ENCODE measurements around the gene IVL.

IVL gene

GRCh38 chr1:152888126-152888525, 20.2 kb upstream of the IVL start:
- DNase-seq, result no peak

- no peak for DNase-seq
Observed at GRCh38 chr1:152899027-152899426, 9.3 kb upstream of the IVL start.

DNA sequence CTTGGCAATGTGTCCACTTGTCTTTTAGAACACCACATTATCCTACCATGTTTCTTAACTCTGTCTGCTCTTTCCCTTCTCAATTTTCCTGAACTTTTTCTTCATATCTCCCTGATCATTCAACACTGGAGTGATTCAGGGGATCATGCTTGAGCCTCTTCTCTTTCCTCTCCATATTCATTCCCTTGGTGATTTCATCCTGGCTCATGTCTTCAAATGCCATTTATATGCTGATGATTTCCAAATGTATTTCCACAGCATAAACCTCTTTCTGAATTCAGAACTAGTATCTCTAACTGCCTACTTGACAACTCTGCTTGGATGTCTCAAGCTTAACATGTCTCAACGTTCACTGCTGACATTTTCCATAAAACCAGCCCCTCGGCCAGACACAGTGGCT, 8.5 kb upstream of the IVL start:
- DNase-seq, result no peak

GRCh38 chr1:152901631-152902030, 6.7 kb upstream of the IVL start:
- no peak for DNase-seq

- no peak for DNase-seq
Observed at GRCh38 chr1:152902636-152903035, 5.7 kb upstream of the IVL start.

GRCh38 chr1:152904688-152905440, 3.5 kb upstream of the IVL start:
- no peak for DNase-seq

DNA sequence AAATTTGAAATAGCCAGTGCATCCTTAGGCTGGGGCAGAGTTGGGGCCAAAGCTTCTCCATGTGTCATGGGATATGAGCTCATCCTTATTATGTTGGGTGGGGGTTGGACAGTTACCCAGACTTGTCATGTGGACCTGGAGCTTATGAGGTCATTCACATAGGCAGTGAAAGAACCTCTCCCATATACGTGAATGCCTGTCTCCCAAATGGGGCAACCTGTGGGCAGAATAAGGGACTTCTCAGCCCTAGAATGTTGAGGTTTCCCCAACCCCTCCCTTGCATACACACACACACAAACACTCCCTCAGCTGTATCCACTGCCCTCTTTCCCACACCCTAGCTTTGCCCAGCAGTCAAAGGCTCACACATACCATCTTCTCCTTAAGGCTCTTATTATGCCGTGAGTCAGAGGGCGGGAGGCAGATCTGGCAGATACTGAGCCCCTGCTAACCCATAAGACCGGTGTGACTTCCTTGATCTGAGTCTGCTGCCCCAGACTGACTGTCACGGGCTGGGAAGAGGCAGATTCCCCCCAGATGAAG, 2.3 kb upstream of the IVL start:
- peak; percentile 80 for DNase-seq

DNA sequence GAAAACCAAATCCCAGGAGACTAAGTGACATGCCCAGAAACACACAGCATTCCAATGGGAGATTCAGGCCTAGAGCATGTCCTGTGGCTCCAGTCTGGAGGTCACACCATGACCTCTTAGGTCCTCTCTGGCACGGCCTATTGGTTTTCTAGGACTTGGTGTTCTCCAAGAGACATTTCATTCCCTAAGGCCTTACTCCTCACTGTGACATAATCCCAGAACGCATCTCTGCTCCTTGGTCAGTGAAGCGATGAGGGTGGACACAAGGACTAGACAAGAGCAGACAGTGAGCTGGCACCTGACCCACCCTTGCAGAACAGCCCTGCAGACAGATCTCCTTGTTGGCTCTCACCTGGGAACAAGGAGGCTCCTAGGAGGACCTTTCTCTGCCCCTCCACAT, 860 bp downstream of the IVL start:
- no peak for DNase-seq

DNA sequence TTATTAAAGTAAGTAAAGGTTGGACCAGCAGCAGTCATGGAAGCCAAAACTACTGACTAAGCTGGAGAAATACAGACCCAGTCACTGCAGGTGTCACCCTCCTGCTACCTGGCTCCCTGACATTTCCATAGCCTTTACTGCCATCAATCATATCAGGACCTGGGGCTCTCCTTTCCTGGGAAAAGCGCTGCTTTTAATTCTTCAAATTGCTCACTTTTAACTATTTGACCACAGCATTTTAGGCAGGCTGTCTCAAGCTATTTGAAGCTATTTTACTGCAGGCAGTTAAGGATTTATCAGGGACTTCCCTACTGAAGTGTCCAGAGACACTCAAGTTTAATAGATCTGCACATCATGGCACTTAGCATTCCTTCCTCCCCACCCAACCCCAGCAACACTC, 4.1 kb downstream of the IVL start:
- DNase-seq, result no peak

GRCh38 chr1:152912900-152913299, 4.6 kb downstream of the IVL start:
- DNase-seq, result no peak

DNA sequence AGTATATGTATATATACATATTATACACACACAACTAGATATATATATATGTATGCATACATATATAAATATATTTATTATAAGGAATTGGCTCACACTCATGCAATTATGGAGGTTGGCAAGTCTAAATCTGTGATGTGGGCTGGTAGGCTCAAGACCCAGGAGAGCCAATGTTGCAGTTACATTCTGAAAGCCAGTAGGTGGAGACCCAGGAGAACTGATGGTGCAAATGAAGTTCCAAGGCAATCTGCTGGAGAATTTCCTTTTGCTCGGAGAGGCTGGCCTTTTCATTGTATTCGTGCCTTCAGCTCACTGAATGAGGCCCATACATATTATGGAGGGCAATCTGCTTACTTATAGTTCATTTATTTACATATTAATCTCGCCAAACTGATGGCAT, 9.4 kb downstream of the IVL start:
- no peak for DNase-seq

GRCh38 chr1:152919071-152919470, 10.7 kb downstream of the IVL start:
- DNase-seq, result no peak

DNA sequence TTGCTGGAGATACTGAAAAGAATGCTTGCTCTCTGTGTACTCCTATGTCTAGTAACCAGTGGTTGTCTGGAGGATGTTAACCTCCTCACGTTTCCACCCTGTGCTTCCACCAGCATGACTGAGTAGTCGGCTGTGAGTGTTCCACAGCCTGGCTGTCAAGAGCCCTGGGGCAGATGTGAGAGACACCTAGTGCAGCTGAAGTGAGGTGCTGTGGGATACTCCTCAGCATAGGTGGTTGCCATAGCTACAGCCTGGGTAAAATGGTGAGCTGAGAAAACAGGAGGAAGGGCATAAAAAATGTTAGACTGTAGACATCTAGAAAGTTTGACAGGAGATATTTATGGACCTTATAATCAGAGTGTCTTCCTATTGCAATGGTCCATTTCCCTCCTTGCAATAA, 15.8 kb downstream of the IVL start:
- no peak for DNase-seq

DNA sequence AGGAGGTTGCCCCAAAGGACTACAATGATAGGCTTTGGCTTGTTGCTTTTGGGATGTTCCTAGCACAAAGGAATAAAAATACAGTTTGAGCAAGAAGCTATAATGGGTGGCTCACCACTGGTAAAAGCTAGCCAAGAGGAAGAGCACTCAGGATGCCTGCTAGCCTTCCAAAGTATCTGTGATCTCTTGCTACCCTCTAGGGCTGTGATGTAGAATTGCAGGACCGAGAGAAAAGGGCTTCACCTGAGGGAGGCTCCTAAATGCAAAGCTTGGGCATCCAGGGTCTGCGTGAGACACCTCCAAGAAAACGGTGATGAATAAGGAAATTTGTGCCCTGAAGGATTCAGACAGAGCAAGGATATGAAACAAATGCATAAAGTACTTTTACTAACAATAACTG, 17.7 kb downstream of the IVL start:
- peak; percentile 46 for DNase-seq

GRCh38 chr1:152928671-152929070, 20.3 kb downstream of the IVL start:
- no peak for DNase-seq

DNA sequence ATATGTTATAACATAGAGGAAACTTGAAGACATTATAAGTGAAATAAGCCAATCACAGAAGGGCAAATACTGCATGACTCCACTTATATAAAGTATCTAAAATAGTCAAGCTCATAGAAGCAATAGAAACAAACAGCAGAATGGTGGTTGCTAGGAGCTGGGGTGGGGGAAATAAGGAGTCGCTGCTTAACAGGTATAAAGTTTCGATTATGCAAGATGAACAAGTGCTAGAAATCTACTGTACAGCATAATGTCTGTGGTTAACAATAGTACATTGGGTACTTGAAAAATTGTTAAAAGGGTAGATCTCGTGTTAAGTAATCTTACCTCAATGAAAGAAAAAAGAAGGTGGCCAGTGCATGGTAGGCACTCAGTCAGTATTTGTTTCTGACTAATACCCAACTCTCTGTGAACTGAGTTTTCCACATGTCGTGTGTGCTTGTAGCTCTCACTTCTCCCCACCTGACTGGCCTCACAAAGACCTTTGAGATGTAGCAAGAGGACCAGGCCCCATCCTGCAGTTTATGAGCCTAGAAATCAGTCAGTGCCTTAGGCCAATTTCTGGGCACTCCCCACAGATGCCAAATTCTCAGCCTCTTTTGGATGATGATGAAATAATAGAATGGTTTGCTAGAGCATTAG, 23.9 kb downstream of the IVL start:
- DNase-seq, result no peak

GRCh38 chr1:152933196-152933595, 24.9 kb downstream of the IVL start:
- DNase-seq, result no peak

DNA sequence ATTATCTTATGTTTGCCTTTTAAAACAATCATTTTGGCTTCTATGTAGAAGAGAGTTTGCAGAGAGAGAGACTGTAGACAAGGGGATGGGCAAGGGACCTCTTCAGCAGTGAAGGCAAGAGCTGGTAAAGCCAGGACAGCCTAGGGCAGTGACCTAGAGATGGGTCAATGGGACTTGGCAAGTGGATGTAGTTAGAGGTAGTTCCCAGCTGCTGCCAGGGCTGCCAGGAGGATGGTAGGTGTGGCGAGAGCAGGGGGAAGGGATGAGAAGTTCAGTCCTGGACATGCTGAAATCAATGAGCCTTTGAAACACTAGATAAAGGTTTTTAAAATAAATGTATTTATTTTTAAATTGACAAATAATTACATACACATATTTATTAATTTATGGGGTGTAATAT, 32.3 kb downstream of the IVL start:
- no peak for DNase-seq

DNA sequence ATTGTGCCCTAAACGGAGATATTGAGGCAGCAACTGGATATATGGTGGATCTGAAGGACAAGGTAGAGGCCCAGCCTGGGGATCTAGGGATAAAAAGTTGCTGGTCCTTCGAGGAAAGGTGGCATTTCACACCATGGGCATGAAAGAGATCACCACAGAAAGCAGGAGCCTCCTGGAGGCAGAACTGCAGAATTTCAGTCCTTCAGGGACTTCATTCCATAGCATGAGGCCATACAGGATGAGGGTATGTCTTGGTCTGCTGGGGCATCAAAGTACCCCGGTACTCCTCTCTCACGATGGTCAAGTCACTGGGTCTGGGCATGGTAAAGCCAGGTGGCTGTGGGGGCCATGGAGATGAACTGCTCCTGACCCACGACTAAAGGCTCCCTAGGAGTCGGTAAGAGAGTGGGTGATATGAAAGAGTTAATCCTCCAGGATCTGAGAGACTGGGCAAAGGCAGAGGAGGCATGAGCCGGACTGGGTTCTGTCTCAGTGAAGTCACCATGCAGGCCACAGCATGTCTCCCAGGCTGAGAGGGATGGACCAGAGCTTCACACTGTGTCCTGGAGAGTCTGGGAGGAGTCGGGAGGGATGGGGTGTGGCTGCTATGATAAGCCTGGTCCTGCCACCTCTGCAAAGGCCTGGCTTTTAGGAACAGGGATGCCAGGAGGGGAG, 32.8 kb downstream of the IVL start:
- no peak for DNase-seq

- DNase-seq, result no peak
Observed at GRCh38 chr1:152942161-152942560, 33.8 kb downstream of the IVL start.

- no peak for DNase-seq
Observed at GRCh38 chr1:152946248-152946647, 37.9 kb downstream of the IVL start.

DNA sequence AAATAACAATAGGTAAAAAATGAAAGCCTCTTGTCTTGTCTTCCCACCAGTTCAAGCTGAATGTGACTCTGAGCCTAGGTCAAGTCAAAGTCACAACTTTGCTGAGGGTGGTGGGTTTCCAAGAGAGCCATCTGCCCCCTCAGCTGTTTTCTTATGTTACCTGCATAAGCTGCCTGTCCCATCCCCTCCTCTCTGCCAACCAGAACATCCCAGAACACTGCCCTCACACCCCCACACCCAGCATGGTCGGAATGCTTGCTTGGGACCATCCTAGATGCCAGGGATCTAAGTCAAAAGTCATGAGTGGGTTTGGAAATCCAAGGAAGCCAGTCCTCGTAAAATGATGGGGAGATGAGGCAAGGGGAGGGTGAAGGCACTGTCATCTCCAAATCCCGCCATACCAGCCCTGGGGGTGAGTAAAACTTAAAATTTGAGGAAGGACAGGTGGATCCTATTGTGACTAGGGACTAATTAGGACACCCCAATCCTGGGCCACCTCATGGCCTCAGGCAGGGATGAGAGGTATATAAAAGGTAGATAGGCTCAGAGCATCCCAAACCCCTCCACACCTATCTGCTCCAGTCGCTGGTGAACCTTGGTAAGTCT, 38.4 kb downstream of the IVL start, which contains the start of gene SPRR5:
Gene SPRR5, plus strand, starts transcription at position 556 of the 606 bp plus-strand sequence. CDS start 1,349 bp downstream, outside the sequence.
- no peak for DNase-seq

- no peak for DNase-seq
Observed at GRCh38 chr1:152951711-152952110, 43.4 kb downstream of the IVL start.
